ENCODE measurements around the gene TRIM45. TPM values are rescaled to one million over a fixed set of nuclear protein-coding genes. Genes with fewer than 3 reads are reported as not detected.

The TRIM45 gene
- total RNA-seq, 2 donors from 2014 or later, result 3.1 to 3.9 TPM

- intact Hi-C loops (cut with DNase I), result no loop called here
- no peak for DNase-seq (ENCODE audit: low spot score)
These were observed 44.9 kb downstream of the TRIM45 start for GRCh38 chr1:117076648-117077047.

DNA sequence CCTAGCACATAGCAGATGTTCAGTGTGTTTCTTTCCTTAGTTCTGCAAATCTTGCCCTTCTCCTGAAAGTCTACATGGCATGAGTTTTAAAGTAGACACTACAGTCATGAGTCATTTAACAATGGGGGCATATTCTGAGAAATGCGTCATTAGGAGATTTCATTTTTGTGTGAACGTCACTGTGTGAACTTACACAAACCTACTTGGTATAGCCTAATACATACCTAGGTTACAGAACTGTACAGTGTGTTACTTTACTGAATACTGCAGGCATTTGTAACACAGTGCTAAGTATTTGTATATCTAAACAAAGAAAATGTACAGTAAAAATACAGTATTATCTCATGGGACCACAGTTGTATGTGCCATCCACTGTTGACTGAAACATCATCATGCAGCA, 51.4 kb downstream of the TRIM45 start:
- DNase-seq (ENCODE audit: low spot score), result no peak
- intact Hi-C loops (cut with DNase I), result no loop called here

DNA sequence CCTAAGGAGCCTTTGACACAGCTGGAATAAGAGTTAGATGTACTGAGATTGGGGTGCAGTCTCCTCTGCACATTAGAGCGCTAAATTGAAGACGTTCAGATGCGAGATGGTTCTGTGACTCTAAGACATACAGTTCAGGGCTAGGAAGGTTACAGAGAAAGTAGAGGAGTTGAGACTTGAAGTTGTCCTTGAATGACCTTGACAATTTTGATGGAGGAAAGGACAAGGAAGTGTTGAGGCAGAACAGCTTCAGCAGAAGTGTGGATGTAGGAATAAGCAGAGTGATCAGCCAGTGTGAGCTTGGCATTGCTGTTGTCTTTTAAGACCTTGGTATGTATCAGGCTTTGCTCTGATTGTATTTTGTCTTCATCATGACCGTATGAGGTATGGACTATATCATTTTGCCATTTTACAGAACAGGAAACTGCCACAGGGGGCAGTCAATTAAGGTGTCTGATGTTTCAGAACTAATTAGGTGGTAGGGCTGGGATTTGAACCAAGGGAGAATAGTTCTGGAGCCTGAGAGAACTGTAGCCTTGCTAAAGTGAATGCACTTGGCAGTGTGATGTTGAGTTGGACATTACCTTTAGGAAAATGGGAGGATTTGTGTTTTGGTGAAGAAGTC, 52.2 kb downstream of the TRIM45 start:
- no peak for DNase-seq (ENCODE audit: low spot score)
- intact Hi-C loops (cut with DNase I), result loop anchor here (5.0 to 10.0 kb wide), 2 partner anchors 58 to 215 kb away; no protein-coding TSS in a partner anchor

DNA sequence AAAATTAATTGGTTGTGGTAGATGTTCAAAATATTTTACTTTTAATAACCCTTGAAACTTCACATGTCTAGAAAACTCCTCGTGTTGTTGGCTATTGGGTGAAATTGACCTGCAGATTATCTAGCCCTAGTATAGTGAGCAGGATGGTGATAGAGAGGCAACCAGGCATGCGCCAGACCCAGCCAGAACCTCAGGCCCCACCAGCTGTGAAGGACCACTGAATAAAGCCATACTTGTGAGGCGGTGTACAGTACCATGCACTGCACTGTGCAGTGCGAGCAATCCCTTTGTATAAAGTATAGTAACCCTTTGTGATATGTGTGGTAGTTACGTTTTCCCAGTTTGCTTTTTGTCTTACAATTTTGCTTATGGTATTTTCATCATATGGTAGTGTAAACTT, 53.0 kb downstream of the TRIM45 start:
- DNase-seq (ENCODE audit: low spot score), result no peak
- intact Hi-C loops (cut with DNase I), result loop anchor here (1.0 to 10.0 kb wide), 3 partner anchors 59 to 216 kb away; no protein-coding TSS in a partner anchor

DNA sequence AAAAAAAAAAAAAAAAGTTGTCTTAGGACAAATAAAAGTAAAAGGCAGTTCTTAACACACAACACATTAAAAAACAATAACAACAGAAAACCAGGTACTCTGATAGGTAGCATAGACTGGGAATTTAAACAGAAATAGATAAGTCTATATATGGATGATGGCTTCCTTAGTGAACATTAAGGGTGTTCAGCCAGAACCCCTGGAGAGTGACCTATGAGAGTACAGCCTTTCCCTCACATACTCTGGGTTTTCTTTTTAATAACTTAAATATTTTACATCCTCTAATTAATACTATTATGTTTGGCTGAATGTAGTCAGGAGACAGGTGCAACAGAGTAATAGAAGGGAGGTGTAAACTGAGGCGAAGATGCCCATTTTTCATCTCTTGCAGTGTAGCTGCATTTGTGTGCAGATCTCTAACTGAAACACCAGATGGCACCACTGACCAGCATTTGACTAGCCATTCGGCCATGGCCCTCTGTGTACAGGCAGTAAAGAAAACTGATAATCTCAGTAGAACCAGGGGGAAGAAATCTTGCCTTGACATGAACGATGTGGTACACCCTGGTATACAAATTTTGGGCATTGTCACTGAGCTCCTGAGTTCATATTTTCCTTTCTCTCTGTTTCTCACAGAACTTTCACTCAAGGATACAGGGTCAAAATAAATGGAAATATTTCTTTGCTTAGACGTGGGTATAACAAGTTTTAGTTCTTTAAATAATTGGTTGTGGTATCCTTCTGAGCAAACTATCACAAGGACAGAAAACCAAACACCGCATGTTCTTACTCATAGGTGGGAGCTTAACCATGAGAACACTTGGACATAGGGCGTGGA, 53.8 kb downstream of the TRIM45 start:
- intact Hi-C loops (cut with DNase I), result loop anchor here (1.0 to 10.0 kb wide), 3 partner anchors 60 to 217 kb away; no protein-coding TSS in a partner anchor
- no peak for DNase-seq (ENCODE audit: low spot score)

GRCh38 chr1:117066367-117066766, 55.2 kb downstream of the TRIM45 start:
- intact Hi-C loops (cut with DNase I), result loop anchor here (5.0 to 10.0 kb wide), 2 partner anchors 61 to 218 kb away; no protein-coding TSS in a partner anchor
- DNase-seq (ENCODE audit: low spot score), result no peak

DNA sequence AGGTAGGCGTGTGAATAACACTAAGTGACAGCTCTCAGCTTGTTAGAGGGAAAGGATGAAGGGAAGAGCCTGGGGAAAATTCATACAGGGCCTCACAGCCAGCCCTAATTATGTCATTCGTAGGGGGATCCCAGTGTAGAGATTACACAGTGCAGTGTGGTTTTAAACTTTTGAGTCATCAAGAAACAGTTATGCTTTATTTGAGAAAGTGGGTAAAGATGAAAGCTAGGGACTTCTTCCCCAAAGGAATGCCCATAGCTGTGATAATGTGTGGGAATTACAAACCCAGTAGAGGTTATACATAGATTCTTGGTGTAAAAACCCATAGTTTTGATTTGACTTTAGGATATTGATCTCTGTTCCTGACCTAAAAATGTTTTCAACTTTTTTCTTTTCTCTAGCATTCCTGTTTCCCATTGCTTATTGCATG, 59.5 kb downstream of the TRIM45 start:
- no peak for DNase-seq (ENCODE audit: low spot score)
- intact Hi-C loops (cut with DNase I), result loop anchor here in 1 of 2 donors (10.0 kb wide), 1 partner anchor 223 kb away; no protein-coding TSS in a partner anchor

Small RNA genes lying within 50 kb of the gene (microRNA-seq; reads per million reads assigned to microRNA genes)
- 5.5 to 7.4 reads per million in 2 donors for gene MIR942 (ENCODE audit: borderline microRNAs expressed in 2 of 2)

Other genes starting within 250 kb of the TRIM45 start
- gene PTGFRN, start 211.8 kb downstream of the TRIM45 start, total RNA-seq, result 100 to 1,000 TPM in 1 of 2 donors, 10 to 100 TPM in 1; 99.4 to 153 TPM
- 1 to 10 TPM; 2.1 to 2.6 TPM for gene CD101, start 120.0 kb downstream of the TRIM45 start, total RNA-seq
- 10 to 100 TPM; 16.3 to 18.1 TPM for gene TTF2, start 61.4 kb downstream of the TRIM45 start, total RNA-seq
- not detected for gene VTCN1, start 89.2 kb upstream of the TRIM45 start, total RNA-seq
- gene MAN1A2, start 245.7 kb upstream of the TRIM45 start, total RNA-seq, result 10 to 100 TPM; 47.3 to 48.7 TPM

All from posterior vena cava (tissue), 2 donors.